ENCODE data around the gene TRIM26.

GRCh38 chr6:30149234-30149633 is 64.0 kb downstream of the TRIM26 start:
- no peak for TF ChIP-seq CTCF (IDR thresholded peaks at IDR 0.05)
- no peak for TF ChIP-seq POLR2A (IDR thresholded peaks at IDR 0.05)
